NCI-H2081 treated with DMSO at 0.1 percent for 48 hours (cell line): ENCODE measurements around the gene PLIN4.

ENCODE experiments used
- DNase-seq: peaks from one replicate; lab custom pipeline; 2025; lab: John Stamatoyannopoulos, UW

PLIN4 gene

DNA sequence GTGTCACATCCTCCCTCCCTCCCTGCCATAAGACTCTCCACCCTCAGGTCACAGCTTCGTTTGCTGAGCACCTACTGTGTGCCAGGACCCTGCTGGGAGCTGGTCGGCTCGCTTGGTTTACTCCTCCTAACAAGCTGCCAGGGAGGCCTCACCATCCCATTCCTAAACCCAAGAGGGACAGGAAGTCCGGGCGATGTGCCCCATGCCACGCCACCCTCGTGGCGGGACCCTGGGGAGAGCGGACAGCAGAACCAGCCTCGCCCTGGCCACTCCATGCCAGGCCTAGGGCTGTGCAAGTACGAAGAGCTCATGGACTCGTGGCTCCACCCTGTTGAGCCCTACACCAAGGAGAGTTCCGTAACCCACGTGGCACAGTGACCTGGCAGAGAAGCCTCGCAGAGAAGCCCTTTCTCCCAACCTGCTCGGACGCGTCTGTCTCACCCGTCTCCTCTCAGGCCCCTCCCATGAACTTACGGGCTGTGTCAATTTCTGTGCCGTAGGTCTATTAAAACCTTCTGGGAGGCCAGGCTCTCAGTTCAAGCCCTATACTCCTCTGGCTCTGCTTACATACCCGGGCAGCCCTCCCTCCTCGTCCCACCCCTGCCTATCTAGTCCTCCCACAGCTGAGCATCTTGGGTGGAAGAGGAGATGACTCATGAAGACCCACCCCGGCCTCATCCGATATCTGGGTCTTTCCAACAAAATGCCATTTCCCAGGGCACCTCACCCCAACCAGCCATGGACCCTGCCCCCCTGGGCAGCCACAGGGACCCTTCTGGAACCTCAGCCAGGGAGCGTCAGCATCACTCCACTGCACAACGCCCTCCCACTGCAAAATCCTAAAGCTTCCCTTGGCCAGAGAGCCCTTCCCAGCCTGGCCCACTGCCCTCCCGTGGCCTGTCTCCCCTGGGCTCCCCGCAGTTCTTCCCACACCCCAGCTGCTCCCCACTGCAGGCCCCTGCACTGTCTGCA, 63.3 kb downstream of the PLIN4 start:
- no peak for DNase-seq

DNA sequence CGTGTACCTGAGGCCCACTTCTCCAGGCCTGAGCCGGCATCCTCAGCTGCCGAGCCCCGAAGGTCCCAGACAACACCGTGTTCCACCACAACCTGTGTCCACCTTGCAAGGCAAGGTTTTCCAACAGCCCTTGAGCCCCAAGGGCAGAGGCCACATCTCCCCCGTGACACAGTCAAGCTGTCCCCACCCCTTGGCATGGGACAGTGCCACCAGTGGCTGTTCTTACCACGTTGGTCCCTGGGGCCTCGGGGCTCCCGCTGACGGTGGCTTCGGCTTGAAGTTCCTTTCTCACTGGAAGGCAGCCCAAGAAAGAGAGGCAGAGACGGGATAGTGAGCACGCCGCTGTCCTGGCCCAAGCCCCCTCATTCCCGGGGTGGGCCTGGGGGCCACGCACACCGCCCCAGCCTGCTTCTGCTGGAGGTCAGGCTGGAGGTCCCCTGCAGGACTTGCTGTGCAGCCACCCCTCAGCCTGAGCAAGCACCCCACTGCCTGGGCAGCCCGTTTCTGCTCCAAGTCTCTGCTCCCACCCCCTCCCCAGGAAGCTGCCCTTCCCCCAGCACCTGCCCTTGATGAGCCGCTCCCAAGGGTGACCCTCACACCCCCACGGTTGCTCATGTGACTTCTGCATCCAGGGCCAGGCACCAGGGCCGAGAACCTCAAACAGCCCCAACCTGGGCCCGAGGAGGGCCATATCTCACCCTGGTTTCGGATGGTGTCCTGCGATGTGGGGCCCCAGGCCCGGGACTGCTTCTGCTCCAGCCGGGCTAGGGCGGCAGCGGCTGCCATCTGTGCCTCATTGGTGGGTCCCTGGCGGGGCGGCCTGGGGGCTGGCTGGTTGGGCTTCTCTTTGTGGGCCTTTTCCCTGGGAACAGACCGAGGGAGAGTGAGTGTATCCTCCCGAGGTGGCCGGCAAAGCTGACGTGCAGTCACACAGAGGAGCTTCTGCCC, 64.8 kb downstream of the PLIN4 start:
- no peak for DNase-seq

DNA sequence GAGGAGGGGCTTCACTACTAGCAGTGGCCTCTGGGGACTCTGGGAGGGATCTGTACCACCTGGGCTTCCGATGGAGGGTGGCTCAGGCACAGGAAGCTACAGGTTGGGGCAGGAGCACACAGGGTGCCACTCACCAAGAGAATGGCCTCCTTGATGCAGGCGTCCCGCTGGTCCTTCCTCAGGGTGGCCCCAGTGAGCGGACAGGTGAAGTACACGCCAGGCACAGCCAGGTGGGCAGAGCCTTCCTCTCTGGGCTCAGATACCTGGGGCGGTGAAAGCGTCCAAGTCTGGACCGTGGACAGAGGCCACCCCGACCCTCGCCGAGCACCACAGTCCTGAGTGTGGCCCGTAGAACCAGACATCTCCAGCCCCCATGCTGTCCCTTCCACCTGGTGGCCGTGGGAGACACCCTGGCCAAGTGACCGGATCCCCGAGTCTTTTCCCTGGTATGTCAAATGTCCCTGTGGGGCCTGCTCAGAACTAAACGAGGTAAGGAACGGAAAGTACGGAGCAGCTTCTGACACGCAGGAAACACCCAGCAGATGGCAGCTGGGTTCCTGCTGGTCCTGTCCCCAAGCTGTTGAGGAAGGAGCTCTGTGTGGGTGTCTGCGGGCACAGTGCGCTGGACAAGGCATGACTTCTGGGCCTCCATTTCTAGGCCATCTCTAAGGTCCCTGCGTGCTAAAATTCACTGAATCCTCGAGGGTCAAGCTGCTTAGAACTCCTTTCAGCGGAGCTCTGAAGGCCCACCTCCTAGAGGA, 65.9 kb downstream of the PLIN4 start:
- no peak for DNase-seq
